ELF-1 (cell line): Measurements from ENCODE around the gene CDC45.

Experiments
- DNase-seq: peaks from one replicate; pipeline ENCODE4 v3.0.0-alpha.2; 2016; ENCODE audit warnings: low read depth, low spot score

The CDC45 gene

GRCh38 chr22:19448076-19448607, 31.6 kb upstream of the CDC45 start:
- DNase-seq, result no peak

GRCh38 chr22:19448739-19449421, 30.8 kb upstream of the CDC45 start:
- peak; percentile 18 for DNase-seq

DNA sequence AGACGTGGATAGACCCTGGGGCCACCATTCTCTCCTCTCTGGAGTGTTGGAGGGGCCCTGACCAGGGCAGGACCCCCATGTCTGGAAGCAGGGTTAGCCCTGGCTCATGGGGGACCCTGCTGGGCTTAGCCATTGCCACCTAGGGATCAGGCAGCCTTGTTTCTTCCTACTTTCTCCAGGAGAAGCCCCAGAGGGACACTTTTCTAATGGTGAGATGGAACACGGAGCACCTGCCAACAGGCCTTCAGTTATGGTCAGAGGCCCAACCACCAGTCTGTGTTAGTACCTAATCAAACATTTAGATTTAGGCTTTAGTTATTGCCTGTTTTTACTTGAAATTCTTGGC, 30.3 kb upstream of the CDC45 start:
- no peak for DNase-seq

GRCh38 chr22:19450363-19451175, 29.2 kb upstream of the CDC45 start:
- no peak for DNase-seq

- DNase-seq, result no peak
Observed at GRCh38 chr22:19451570-19451969, 28.1 kb upstream of the CDC45 start.

- no peak for DNase-seq
Observed at GRCh38 chr22:19453718-19454117, 26.0 kb upstream of the CDC45 start.

DNA sequence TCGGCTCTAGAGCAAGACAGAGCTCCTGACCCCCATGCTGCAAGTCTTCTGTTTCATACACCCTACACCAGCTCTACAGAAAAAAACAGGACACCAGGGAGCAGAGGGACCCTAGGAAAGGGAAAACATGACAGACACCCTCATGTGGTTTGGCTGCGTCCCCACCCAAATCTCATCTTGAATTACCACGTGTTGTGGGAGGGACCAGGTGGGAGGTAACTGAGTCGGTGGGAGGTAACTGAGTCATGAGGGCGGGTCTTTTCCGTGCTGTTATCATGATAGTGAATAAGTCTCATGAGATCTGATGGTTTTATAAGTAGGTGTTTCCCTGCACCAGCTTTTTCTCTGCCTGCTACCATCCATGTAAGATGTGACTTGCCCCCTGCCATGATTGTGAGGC, 25.6 kb upstream of the CDC45 start:
- DNase-seq, result no peak

DNA sequence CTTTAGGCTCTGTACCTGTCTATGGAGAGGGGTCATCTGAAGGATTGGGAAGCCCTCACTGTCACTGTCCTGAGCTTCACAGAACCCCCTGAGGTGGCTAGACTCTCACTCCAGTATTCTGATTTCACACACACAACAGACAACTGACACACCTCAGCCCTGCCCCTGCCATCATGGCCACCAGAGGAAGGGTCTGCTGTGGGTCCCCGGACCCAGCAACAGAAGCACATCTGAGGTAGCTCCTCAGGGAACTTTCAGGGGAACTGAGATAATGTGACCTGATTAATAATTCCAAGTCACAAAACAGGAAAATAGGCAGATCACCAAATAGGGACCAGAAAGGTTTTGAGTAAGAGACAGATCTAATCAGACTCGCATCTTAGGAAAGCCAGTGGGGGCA, 24.7 kb upstream of the CDC45 start:
- DNase-seq, result no peak

GRCh38 chr22:19455585-19456370, 23.9 kb upstream of the CDC45 start:
- no peak for DNase-seq

DNA sequence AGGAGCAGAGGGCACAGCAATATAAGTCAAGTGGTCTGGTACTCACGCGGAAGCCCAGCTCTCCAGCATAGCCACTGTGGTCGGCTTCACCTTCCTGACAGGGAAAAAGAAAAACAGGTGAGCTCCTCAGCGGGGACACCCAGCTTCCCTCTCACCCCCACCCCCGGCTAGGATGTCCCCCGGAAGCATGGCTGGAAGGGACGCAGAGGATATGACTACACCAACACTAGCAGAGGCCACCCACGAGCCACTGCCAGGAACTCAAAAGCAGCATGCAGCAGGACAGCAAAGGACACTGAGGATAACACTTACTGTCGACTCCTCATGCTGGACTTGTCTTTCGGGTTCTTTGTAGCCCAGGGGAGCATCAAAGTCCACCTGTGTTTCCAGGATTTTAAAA, 23.2 kb upstream of the CDC45 start:
- no peak for DNase-seq

DNA sequence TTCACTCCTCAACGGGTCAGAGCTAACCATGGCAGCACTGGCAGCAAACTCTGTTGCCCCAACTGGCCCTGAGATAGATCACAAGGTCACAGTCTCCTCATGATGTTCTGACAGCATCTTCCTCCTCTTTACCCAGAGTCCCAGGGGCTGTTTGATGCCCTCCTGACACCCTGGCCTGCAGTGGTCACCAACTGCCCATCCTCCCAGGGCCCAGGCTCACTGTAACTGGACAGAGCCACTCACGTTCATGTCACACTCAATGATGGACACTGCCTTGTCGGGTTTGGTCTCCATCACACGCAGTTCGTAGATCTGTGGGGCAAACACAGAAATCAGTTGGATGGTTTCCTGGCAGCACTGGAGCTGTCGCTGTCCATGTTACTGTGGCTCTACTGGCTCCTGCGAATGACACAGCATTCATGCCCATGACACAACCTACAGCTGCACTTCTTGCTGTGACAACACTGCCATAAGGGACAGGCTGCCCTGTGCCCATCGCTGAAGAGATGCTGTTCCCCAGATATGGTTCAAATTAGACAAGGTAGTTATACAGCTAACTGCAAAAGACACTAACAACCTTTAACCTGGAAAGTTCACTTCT, 21.8 kb upstream of the CDC45 start:
- DNase-seq, result no peak

DNA sequence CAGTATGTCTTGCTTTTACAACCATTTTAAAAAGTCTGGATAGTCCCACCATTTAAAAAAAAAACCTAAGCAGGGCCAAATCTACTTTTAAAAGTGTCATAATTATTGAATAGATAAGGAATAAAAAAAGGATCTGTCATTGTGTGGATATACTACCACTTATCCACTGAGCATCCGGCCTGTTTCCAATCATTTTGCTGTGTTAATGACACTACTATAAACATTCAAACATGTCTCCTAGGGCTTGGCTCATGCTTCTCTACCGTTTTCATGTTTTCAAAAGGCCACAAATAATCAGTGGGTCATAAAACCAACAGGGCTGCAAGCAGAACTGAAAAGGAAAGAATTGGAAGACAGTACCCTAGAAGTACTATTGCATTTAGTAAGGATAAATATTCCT, 19.7 kb upstream of the CDC45 start:
- DNase-seq, result no peak

GRCh38 chr22:19461506-19461905, 18.2 kb upstream of the CDC45 start:
- no peak for DNase-seq

GRCh38 chr22:19463008-19463407, 16.7 kb upstream of the CDC45 start:
- DNase-seq, result no peak

DNA sequence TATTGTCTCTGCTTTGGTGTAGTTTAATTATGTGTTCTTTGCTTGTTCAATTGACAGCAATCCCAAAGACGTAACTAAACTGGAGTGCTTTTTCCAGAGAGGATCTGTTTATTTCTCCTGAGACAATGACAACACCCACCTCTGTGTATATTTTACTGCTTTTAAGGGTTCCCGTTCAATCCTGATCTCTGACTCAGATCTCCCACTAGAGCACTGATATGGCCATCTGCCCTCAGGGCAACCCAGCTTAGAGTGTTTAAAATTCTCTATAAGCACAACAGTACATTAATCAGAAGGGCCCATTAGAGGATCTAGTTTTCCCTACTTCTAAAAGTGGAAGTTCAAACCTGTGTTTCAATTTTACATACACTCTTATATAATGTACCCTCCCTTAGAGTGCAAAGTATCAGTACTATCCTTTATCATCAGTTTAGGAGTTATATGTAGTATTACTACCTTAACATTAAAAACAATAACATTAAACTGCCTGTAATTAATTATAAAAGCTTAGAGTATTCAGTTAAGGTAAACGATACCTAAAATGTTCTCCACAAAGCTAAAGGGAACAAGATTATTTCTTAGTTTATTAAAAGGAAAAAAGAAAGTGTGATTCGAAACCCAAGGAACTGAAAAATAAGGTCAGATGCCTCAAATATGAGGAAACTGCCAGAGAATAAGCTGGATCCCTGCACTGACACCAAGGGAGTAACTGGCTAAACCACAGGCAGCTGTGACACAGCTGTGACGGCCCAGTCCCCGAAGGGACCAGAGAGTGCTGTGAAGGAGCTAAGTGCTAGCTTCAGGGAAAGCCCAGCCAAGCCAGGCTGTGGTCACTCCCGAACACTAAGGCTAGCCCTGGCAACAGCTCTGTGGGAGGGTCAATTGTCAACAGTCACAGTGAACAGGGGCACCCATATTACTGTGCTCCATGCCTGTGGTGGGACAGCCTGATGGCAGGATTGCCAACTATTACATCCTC, 15.9 kb upstream of the CDC45 start:
- no peak for DNase-seq

- no peak for DNase-seq
Observed at GRCh38 chr22:19464546-19464945, 15.2 kb upstream of the CDC45 start.

DNA sequence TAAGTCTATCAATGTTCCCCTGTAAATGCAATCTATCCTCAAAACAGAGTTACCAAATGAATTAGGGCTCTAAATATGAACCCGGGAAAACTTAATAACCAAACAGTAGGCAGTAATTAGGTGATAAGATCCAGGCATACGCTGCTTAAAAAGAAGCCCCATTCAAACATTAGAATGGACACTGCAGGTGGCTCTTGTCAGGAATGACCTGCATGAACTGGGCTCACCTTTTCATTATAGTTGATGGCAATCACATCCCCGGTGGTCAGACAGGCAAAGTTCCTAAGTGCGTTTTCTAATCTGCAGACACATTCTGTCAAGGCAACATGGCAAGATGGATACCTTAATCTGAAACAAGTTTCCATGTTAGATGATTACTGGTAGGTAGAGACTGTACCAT, 14.7 kb upstream of the CDC45 start:
- DNase-seq, result no peak

GRCh38 chr22:19466126-19466716, 13.5 kb upstream of the CDC45 start:
- no peak for DNase-seq

- no peak for DNase-seq
Observed at GRCh38 chr22:19466848-19467752, 12.6 kb upstream of the CDC45 start.
